ENCODE results near the gene LDB2. TPM values are rescaled to one million over a fixed set of nuclear protein-coding genes. Genes with fewer than 3 reads are reported as not detected.

LDB2 gene
- total RNA-seq, 4 donors from 2014 or later = 3.9 to 43.7 (median 7.8) TPM

- Histone ChIP-seq H3K27ac (no peak overlapping the region), H3K27me3 (no peaks in the 10 kb centered on the region), H3K9me3 (no peaks in the 10 kb centered on the region), H3K4me3 (no peak overlapping the region), H3K36me3 (no peaks in the 10 kb centered on the region), H3K4me1 (no peaks in the 10 kb centered on the region)
- no peak for DNase-seq
- TF ChIP-seq CTCF (IDR thresholded peaks at IDR 0.05) = no peak
- no peak for TF ChIP-seq POLR2A (IDR thresholded peaks at IDR 0.05)
These were observed 167.8 kb downstream of the LDB2 start for GRCh38 chr4:16730522-16731205.

GRCh38 chr4:16729336-16729735 is 169.1 kb downstream of the LDB2 start:
- Histone ChIP-seq H3K27me3 (no peaks in the 10 kb centered on the region), H3K27ac (no peak overlapping the region), H3K9me3 (no peaks in the 10 kb centered on the region), H3K4me1 (no peaks in the 10 kb centered on the region), H3K4me3 (no peak overlapping the region), H3K36me3 (no peaks in the 10 kb centered on the region)
- no peak for TF ChIP-seq CTCF (IDR thresholded peaks at IDR 0.05)
- TF ChIP-seq POLR2A (IDR thresholded peaks at IDR 0.05) = no peak
- no peak for DNase-seq

- no peaks in the 10 kb centered on the region for H3K36me3 ChIP-seq
- H3K4me1 ChIP-seq = no peaks in the 10 kb centered on the region
- no peak for TF ChIP-seq POLR2A (IDR thresholded peaks at IDR 0.05)
- no peak for TF ChIP-seq CTCF (IDR thresholded peaks at IDR 0.05)
- H3K9me3 ChIP-seq = no peaks in the 10 kb centered on the region
- no peak overlapping the region for H3K4me3 ChIP-seq
- no peaks in the 10 kb centered on the region for H3K27me3 ChIP-seq
- no peak overlapping the region for H3K27ac ChIP-seq
- DNase-seq = no peak
These were observed 169.6 kb downstream of the LDB2 start for GRCh38 chr4:16728849-16729248.

- no peaks in the 10 kb centered on the region for H3K27me3 ChIP-seq
These were observed 170.3 kb downstream of the LDB2 start for GRCh38 chr4:16728111-16728510.

GRCh38 chr4:16727218-16727617 is 171.2 kb downstream of the LDB2 start:
- Histone ChIP-seq H3K4me1 (no peaks in the 10 kb centered on the region), H3K36me3 (no peaks in the 10 kb centered on the region), H3K27ac (no peak overlapping the region), H3K27me3 (no peaks in the 10 kb centered on the region), H3K4me3 (no peak overlapping the region), H3K9me3 (no peaks in the 10 kb centered on the region)
- DNase-seq = no peak
- no peak for TF ChIP-seq CTCF (IDR thresholded peaks at IDR 0.05)
- TF ChIP-seq POLR2A (IDR thresholded peaks at IDR 0.05) = no peak

More at GRCh38 chr4:16728111-16728510, 170.3 kb downstream of the LDB2 start:
- Histone ChIP-seq H3K4me3 (no peak overlapping the region), H3K9me3 (no peaks in the 10 kb centered on the region), H3K27ac (no peak overlapping the region), H3K36me3 (no peaks in the 10 kb centered on the region), H3K4me1 (no peaks in the 10 kb centered on the region)
- TF ChIP-seq POLR2A (IDR thresholded peaks at IDR 0.05) = no peak
- no peak for TF ChIP-seq CTCF (IDR thresholded peaks at IDR 0.05)
- no peak for DNase-seq
